Prostate gland (tissue), 2 donors: ENCODE results near the gene SIGLEC9.

ENCODE experiments used
- CTCF ChIP-seq, 4 experiments: fragments of 200-600 bp in 2 of 4; fragments of 450-650 bp in 2 of 4; sonication (generic) in 2 of 4; IDR thresholded peaks; 1 replicate in 3 of 4; 2 replicates in 1 of 4; pipeline ENCODE4 v1.5.1; 2016 to 2019; ENCODE audit warnings: antibody characterized with exemption in 4 of 4, mild to moderate bottlenecking in 2 of 4, moderate library complexity in 2 of 4
- POLR2A ChIP-seq: fragments of 450-650 bp; IDR thresholded peaks from one replicate; pipeline ENCODE4 v1.6.1; 2016; ENCODE audit warnings: antibody characterized with exemption, mild to moderate bottlenecking
- POLR2AphosphoS5 ChIP-seq: sonication (generic); formaldehyde crosslinking; IDR thresholded peaks from one replicate; pipeline ENCODE4 v1.6.1; 2017; ENCODE audit warnings: antibody characterized with exemption

GRCh38 chr19:51179256-51179655 lies 54.5 kb downstream of the SIGLEC9 start:
- TF ChIP-seq POLR2A (no peak), CTCF (IDR thresholded peaks at IDR 0.05) (no peak), POLR2AphosphoS5 (no peak)
